ENCODE results near the gene IL17REL. TPM values are rescaled to one million over a fixed set of nuclear protein-coding genes. Genes with fewer than 3 reads are reported as not detected.
"Not testable (repeated sequence)": the region's sequence is repeated elsewhere in the genome, so short reads cannot be mapped to it uniquely, and the experiment has no call there.

IL17REL gene
- total RNA-seq, 1 donor from 2014 or later = 0.17 TPM

DNA sequence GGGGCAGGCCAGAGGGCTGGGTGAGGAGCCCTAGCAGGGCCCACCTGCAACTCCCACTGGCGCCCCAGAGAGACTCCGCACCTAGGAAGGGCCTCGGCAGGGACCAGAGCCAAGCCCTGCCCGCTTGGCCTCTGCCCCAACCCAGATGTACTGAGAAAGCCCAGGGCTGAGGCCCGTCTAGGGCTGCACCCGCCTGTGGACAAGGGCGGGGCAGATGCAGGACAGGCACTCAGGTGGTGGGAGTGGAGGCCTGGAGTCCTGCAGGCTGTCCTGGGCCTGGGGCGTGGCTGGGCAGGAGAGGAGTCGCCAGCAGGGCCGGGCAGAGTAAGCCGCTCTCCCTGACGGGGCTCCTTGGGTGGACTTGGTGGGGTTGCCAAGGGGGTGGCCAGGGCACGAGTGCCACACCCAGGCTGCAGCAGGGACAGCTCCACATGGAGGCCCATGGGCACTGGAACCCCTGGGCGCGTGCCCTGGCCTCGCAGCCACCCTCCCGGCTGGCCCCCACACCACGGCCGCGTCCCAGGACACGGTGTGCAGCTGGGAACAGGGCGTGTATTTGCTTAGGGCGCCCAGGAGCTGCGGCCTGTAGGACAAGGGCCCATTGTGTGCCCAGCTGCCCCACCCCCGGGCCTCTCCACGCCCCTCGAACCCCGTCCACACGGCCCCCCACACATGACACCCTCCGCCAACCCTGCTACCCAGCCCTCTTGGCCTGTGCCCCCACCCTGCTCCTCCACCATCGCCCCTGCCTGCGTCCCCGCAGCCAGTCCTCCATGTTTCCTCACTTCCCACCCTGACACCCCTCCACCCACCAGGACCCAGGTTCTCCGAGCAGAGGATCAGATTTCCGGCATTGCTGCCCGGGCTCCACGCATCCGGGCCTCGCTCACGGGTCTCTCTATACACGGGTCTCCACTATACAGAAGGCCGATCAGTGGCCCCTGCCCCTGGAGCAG is 63.3 kb downstream of the IL17REL start:
- Mint-ChIP-seq H3K4me1 (ENCODE audit: low read depth) (peaks cover 12% of the 10 kb centered on the region), H3K9me3 (ENCODE audit: low read depth) (no peaks in the 10 kb centered on the region), H3K27ac (ENCODE audit: unreplicated experiment) (no peak overlapping the region), H3K27me3 (ENCODE audit: low read depth) (no peaks in the 10 kb centered on the region), H3K4me3 (ENCODE audit: unreplicated experiment) (no peak overlapping the region), H3K36me3 (ENCODE audit: low read depth) (no peaks in the 10 kb centered on the region)
- no peak for DNase-seq (ENCODE audit: low spot score)
- TF ChIP-seq, protein P1, sequence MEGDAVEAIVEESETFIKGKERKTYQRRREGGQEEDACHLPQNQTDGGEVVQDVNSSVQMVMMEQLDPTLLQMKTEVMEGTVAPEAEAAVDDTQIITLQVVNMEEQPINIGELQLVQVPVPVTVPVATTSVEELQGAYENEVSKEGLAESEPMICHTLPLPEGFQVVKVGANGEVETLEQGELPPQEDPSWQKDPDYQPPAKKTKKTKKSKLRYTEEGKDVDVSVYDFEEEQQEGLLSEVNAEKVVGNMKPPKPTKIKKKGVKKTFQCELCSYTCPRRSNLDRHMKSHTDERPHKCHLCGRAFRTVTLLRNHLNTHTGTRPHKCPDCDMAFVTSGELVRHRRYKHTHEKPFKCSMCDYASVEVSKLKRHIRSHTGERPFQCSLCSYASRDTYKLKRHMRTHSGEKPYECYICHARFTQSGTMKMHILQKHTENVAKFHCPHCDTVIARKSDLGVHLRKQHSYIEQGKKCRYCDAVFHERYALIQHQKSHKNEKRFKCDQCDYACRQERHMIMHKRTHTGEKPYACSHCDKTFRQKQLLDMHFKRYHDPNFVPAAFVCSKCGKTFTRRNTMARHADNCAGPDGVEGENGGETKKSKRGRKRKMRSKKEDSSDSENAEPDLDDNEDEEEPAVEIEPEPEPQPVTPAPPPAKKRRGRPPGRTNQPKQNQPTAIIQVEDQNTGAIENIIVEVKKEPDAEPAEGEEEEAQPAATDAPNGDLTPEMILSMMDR (IDR thresholded peaks at IDR 0.05) = no peak

DNA sequence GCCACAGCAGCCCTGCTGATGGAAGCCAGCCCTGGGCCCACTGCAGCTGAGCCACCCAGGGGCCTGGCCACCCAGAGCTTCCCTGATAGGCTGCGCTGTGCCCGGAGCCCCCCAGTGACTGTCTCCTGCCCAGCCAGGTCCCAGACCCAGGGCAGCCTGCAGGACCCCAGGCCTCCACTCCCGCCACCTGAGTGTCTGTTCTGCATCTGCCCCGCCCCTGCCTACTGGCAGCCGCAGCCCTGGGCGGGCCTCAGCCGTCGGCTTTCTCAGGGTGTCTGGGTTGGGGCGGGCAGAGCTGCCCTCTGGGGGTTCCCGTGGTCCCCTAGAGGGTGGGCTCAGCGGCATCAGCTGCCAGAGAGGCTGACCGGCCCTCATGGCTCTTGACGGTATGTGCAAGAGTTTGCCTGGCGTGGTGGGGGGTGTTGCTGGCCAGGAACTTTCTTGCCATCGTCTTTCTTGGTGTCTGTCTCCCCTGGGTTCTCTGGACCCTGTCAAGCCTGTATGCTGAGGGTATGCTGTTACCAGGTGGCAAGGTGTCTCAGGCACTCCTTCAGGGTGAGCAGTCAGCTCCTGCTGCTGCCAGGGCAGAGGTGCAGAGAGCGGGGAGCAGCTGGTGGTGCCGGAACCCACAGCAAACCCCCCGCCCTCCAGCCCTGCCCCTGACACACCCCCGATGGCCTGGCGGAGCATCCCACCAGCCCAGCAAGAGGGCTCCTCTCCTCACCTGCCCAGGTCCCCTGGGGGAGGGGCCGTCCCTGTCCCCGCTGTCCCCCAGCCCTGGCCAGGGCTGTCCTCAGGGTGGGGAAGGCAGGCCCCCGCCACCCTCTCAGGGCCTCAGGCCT is 64.2 kb downstream of the IL17REL start:
- Mint-ChIP-seq H3K27ac (ENCODE audit: unreplicated experiment) (no peak overlapping the region), H3K36me3 (ENCODE audit: low read depth) (no peaks in the 10 kb centered on the region), H3K9me3 (ENCODE audit: low read depth) (no peaks in the 10 kb centered on the region), H3K4me1 (ENCODE audit: low read depth) (peaks cover 12% of the 10 kb centered on the region), H3K4me3 (ENCODE audit: unreplicated experiment) (no peak overlapping the region), H3K27me3 (ENCODE audit: low read depth) (no peaks in the 10 kb centered on the region)
- no peak for DNase-seq (ENCODE audit: low spot score)
- TF ChIP-seq, protein P1 (IDR thresholded peaks at IDR 0.05) = no peak

DNA sequence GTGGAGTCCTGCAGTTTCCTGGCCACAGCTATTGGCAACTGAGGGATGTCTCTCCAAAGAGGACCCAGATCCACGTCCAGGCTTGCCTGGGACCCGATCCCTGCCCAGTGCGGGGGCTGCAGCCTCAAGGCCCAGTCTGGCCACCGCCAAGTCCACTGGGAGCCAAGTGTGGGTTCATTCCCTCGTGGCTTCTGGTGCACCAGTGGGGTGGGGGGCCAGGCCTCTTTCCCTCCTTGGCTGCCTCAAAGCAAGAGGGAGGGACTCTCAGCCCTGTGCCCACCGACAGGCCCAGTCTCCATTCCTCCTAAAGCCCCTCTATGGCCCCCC is 65.3 kb downstream of the IL17REL start:
- DNase-seq (ENCODE audit: low spot score) = no peak
- Mint-ChIP-seq H3K9me3 (ENCODE audit: low read depth) (no peaks in the 10 kb centered on the region), H3K4me1 (ENCODE audit: low read depth) (peaks cover 7% of the 10 kb centered on the region), H3K27ac (ENCODE audit: unreplicated experiment) (no peak overlapping the region), H3K36me3 (ENCODE audit: low read depth) (no peaks in the 10 kb centered on the region), H3K4me3 (ENCODE audit: unreplicated experiment) (no peak overlapping the region), H3K27me3 (ENCODE audit: low read depth) (no peaks in the 10 kb centered on the region)
- TF ChIP-seq, protein P1 (IDR thresholded peaks at IDR 0.05) = no peak

DNA sequence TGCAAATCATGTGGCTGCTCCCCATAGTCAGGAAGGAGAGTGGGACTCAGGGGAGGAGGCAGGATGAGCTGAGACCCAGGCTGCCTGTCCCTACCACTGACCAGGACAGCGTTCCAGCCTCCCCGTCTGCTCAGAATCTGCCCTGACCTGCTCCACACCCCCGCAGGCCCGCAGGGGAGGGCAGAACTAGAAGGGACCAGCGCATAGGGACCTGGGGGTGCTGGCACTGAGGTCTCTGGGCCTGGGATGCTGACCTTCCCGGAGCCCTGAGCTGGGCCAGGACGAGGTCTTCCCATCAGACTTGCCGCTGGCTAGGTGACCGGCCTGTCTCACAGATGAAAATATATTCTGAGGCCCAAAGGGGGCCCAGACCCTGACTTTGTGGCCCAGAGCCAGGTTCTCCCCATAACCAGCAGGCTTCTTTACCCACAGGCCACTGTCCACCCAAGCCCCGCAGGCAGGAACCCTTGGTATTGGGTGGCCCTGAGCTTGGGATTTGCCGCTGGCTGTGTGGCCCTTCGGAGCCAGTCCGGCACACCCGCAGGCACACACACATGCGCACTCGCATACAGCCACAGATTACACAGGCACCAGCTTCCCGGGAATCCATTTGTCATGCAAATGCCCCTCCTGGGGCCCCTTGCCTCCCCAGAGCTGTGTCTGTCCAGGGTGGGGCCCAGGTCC is 65.8 kb downstream of the IL17REL start:
- TF ChIP-seq, protein P1 (IDR thresholded peaks at IDR 0.05) = no peak
- H3K36me3 Mint-ChIP-seq (ENCODE audit: low read depth) = no peaks in the 10 kb centered on the region
- H3K4me3 Mint-ChIP-seq (ENCODE audit: unreplicated experiment) = no peak overlapping the region
- H3K27me3 Mint-ChIP-seq (ENCODE audit: low read depth) = no peaks in the 10 kb centered on the region
- H3K9me3 Mint-ChIP-seq (ENCODE audit: low read depth) = no peaks in the 10 kb centered on the region
- no peak overlapping the region for H3K27ac Mint-ChIP-seq (ENCODE audit: unreplicated experiment)
- peaks cover 2% of the 10 kb centered on the region for H3K4me1 Mint-ChIP-seq (ENCODE audit: low read depth)
- no peak for DNase-seq (ENCODE audit: low spot score)

DNA sequence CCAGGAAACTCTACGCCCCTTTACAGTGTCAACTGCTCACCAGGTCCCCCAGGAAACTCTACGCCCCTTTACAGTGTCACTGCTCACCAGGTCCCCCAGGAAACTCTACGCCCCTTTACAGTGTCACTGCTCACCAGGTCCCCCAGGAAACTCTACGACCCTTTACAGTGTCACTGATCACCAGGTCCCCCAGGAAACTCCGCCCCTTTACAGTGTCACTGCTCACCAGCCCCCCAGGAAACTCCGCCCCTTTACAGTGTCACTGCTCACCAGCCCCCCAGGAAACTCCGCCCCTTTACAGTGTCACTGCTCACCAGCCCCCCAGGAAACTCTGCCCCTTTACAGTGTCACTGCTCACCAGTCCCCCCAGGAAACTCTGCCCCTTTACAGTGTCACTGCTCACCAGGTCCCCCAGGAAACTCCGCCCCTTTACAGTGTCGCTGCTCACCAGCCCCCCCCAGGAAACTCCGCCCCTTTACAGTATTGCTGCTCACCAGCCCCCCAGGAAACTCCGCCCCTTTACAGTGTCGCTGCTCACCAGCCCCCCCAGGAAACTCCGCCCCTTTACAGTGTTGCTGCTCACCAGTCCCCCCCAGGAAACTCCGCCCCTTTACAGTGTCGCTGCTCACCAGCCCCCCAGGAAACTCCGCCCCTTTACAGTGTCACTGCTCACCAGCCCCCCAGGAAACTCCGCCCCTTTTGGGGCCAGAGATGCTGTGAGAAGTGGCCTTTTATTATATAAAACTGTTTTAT is 67.3 kb downstream of the IL17REL start:
- DNase-seq (ENCODE audit: low spot score); H3K36me3 Mint-ChIP-seq (ENCODE audit: low read depth); H3K27ac Mint-ChIP-seq (ENCODE audit: unreplicated experiment); H3K4me1 Mint-ChIP-seq (ENCODE audit: low read depth); H3K9me3 Mint-ChIP-seq (ENCODE audit: low read depth); H3K27me3 Mint-ChIP-seq (ENCODE audit: low read depth); H3K4me3 Mint-ChIP-seq (ENCODE audit: unreplicated experiment): not testable (repeated sequence)

Small RNA genes lying within 50 kb of the gene (microRNA-seq; reads per million reads assigned to microRNA genes)
- not detected for gene MIR6821 (ENCODE audit: borderline number of aligned reads)

Other genes with a start within 250 kb of the IL17REL start
- gene BRD1, start 184.9 kb downstream of the IL17REL start, total RNA-seq = 27.7 to 29.5 TPM (median 29.5 TPM) in 3 replicates
- gene ZBED4, start 158.9 kb downstream of the IL17REL start, total RNA-seq = 15.3 to 17.6 TPM (median 17.6 TPM) in 3 replicates
- 18.7 to 27.3 TPM (median 20.6 TPM) in 3 replicates for gene ALG12, start 94.3 kb downstream of the IL17REL start, total RNA-seq
- 44.3 to 117 TPM (median 49.9 TPM) in 3 replicates for gene CRELD2, start 94.1 kb downstream of the IL17REL start, total RNA-seq
- gene PIM3, start 52.0 kb downstream of the IL17REL start, total RNA-seq = 12.0 to 18.2 TPM (median 16.8 TPM) in 3 replicates
- gene TTLL8, start 45.5 kb upstream of the IL17REL start, total RNA-seq = not detected in 3 replicates
- 0.38 to 0.77 TPM (median 0.50 TPM) in 3 replicates for gene MLC1, start 72.7 kb upstream of the IL17REL start, total RNA-seq
- 0.51 to 1.1 TPM (median 1.1 TPM) in 3 replicates for gene MOV10L1, start 77.2 kb upstream of the IL17REL start, total RNA-seq
- 3.0 to 6.1 TPM (median 3.3 TPM) in 3 replicates for gene PANX2, start 158.0 kb upstream of the IL17REL start, total RNA-seq
- 18.5 to 20.5 TPM (median 20.2 TPM) in 3 replicates for gene TRABD, start 173.1 kb upstream of the IL17REL start, total RNA-seq
- 14.8 to 22.8 TPM (median 17.1 TPM) in 3 replicates for gene SELENOO, start 188.2 kb upstream of the IL17REL start, total RNA-seq
- gene TUBGCP6, start 232.3 kb upstream of the IL17REL start, total RNA-seq = 31.2 to 46.3 TPM (median 32.2 TPM) in 3 replicates
- gene HDAC10, start 238.5 kb upstream of the IL17REL start, total RNA-seq = 29.1 to 36.8 TPM (median 35.3 TPM) in 3 replicates
- gene MAPK12, start 248.9 kb upstream of the IL17REL start, total RNA-seq = 34.6 to 46.6 TPM (median 44.7 TPM) in 3 replicates